ENCODE data around the gene BMPR1A. TPM values are rescaled to one million over a fixed set of nuclear protein-coding genes. Genes with fewer than 3 reads are reported as not detected.

Gene BMPR1A
- total and polyA plus RNA-seq, 2 of the 13 experiments (the other 11 are each of a cell fraction or from before 2014, with no cell fraction given): 17.8 to 44.2 TPM

GRCh38 chr10:86862786-86863483, 106.5 kb downstream of the BMPR1A start (continued):
- TF ChIP-seq ZBTB40 (IDR thresholded peaks at IDR 0.05) (no peak), ZBTB40 (CRISPR knock-in tag; IDR thresholded peaks at IDR 0.05) (no peak), NFIC (IDR thresholded peaks at IDR 0.05; ENCODE audit: low read length) (0 out of 2 replicates have a peak, but pooled peaks have one; percentile 48), JUND (CRISPR knock-in tag; IDR thresholded peaks at IDR 0.05) (no peak), TCF7 (IDR thresholded peaks at IDR 0.05; ENCODE audit: low read depth) (peak; percentile 68), PHF8 (CRISPR knock-in tag; IDR thresholded peaks at IDR 0.05) (no peak), POGK (CRISPR knock-in tag; conservative IDR thresholded peaks at IDR 0.05) (no peak), PBX2 (CRISPR knock-in tag; IDR thresholded peaks at IDR 0.05) (no peak), ZFAT (CRISPR knock-in tag; conservative IDR thresholded peaks at IDR 0.05) (no peak), ZNF343 (CRISPR knock-in tag; IDR thresholded peaks at IDR 0.05) (no peak), PRDM4 (CRISPR knock-in tag; IDR thresholded peaks at IDR 0.05; ENCODE audit: borderline replicate concordance) (no peak)

Data from HepG2 (cell line).